ENCODE measurements around the gene POLR1A.
"Not testable (repeated sequence)": the region's sequence is repeated elsewhere in the genome, so short reads cannot be mapped to it uniquely, and the experiment has no call there.

POLR1A gene

DNA sequence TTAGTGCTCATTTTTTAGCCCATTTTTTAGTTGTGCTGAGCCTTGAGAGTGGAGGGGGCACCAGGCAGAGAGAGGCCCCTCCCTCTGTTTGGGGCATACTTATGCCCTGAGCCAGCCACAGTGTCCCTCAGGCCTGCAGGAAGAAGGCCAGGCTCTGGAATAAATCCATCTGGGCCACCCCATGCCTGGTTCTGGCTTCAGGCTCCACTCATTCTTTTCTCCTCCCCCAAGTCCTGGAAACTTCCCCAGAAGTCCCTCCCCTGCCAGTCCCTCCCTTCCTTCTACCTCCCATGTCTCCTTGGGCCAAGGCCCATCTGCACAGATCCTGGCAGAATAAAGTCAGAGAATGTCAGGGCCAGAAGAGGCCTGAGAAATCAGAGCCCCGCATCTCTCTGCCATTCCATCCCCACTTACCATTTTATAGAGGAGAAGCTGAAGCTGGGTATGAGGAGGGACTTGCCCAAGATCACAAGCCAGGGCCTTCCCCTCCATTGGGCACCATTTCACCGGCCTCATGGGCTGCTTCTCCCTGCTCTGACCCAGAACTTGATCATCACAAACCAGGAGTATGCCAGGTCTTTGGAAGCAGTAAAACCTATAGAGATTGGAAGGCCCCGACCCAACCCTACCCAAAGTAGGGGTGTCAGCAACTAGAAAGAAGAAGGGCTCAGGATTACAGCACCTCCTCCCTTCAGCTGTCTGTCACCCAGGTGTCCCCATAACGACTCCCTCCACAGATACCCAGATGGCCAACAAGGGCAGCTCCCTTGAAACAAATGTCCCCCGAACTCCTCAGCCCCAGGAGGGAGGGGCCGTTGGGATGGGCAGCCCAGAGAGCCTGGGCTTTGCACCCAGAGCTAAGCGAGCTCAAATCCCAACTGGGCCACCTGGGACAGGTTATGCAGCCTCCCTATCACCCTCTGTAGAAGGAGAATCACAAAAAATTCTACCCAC lies 108.4 kb downstream of the POLR1A start:
- no peak for DNase-seq

DNA sequence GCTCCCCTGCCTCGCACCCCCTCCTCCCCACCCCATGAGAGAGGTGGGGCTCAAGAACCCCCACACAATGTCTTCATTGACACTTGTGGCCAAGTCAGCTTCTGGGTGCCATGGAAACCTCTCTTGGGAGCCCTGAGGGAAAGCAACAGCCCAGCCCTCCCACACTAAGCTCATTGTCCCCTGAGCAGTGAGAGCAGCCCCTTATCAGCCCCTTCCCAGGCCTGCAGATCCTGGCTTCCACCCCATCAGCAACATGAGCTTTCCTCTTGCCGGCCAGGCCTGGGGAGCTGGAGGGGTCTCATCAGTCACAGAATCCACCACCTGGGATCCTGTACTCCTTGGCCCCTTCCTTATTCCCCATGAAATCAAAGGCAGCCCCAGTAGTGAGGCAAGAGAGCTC lies 109.1 kb downstream of the POLR1A start:
- DNase-seq: no peak

DNA sequence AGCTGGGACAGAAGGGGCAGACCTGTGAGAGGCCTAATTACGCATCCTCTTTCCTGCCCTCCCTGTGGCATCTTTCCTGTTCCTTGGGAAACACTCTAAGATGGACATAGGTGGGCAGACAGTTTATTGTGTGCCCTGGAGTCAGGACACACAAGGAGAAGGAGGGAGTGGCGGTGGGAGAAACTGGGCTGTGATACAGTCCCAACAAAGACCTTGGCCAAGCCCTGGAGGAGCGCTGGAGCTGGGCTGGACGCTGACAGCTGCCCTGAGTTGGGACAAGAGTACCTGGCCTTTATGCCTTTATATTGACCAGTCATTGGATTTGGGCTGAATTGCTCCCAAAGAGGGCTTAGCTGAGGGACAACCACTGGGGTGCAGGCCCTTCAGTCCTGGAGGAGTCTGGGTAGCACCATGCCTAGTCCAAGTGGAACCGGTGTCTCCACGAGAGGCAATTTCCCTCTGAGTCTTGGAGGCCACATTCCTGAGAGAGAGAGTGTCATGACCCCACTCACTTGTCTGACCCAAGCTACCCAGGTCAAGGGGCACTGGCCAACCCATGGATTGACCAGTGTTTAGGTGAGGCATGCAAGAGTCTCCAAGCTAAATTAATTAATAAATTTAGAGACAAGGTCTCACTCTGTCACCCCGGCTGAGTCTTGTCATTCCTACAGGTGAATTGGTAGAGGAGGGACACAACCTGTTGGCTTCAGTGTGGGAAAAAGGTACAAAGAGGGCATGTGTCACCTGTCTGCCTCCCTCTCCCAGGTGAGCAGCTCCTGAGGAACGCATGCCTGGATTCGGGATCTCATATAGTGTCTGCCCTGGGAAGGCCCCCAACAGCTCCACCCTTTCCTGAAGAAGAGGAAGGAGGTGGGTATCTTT lies 109.8 kb downstream of the POLR1A start:
- no peak for DNase-seq

DNA sequence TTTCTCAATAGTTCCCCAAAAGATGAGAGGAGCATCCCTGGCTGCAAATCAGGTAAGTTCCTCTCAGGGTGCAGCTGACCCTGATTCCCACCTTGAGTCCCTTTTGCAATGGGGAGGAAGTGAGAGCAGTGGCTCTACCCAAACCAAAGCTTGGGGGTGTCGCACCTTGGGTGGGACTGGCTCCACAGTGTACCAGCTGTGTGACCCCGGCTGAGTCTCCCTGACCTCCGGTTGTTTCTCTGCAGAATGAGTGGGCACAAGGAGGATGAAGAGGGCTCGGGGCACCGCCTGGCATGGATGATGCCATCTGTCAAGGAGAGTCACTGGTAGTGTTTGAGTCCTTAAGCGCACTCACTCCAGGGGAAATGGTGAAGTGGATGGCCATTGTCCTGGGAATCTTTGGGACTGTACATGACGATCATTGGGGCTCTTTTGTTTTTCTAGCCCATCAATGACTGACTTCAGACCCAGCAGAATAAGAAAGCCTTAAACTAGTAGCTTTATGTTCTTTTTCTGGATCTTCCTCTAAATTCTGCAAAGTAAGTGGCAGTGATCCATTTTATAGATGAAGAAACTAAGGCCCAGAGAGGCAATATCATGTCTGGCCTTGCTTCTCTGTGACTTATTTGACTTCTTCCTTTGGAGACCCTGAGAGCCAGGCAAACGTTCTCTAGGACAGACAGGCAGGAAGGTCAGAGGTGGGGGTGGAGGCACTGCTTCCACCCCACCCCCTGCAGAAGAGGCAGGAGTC lies 110.6 kb downstream of the POLR1A start:
- no peak for DNase-seq

DNA sequence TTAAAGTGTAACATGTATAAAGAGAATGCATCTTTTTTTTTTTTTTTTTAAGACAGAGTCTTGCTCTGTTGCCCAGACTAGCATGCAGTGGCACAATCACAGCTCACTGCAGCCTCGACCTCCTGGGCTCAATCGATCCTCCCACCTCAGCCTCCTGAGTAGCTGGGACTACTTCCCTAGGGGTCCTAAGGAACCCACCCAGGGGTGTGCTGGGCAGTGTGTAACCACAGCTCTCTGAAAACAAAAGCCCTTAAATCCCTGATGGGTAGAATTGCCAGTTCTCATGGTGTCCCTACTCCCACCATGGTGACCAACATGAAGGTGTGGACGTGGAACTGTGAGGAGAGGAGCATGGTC lies 111.3 kb downstream of the POLR1A start:
- DNase-seq: no peak

DNA sequence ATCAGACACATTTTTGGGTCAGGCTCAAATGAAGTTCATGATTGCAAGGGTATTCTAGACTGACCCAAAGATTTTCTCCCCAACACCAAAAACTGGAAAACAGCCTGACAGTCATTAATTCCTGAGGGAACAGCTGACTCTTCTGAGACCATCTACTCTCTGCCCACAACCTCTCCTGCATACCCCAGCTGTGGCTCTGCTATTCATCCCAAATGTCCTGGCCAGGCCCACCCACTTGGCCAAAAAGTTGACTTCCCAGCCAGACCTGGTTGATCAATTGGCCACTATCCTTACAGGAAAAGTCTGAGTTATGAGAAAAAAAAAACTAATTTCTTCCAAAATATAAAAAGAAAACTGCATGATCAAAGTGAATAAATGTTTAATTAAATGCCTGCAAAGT lies 113.1 kb downstream of the POLR1A start:
- DNase-seq: no peak

DNA sequence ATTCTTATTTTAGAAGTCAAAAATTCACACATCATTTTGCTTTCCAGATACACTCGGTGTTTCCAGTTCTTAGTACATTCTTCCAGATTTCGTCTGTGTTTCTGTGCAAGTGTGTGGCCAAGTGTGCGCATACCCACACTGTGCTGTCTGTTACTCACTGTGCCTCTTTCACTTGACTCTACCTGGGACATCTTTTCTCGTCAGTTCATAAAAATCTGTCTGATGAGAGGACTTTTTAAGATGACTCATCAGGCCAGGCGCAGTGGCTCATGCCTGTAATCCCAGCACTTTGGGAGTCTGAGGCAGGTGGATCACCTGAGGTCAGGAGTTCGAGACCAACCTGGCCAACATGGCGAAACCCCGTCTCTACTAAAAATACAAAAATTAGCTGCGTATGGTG lies 113.6 kb downstream of the POLR1A start:
- DNase-seq: not testable (repeated sequence)

DNA sequence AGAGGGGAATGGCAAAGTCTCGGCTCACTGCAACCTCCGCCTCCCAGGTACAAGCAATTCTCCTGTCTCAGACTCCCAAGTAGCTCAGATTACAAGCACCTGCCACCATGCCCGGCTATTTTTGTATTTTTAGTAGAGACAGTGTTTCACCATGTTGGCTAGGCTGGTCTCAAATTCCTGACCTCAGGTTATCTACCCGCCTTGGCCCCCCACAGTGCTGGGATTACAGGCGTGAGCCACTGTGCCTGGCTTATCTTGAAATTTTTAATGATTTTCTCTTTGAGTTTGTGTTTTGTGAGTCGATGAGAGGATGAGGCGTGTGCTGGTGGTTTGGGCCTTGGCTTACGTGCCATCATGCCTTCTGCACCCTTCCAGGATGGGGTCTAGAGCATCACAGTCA lies 115.6 kb downstream of the POLR1A start:
- no peak for DNase-seq

DNA sequence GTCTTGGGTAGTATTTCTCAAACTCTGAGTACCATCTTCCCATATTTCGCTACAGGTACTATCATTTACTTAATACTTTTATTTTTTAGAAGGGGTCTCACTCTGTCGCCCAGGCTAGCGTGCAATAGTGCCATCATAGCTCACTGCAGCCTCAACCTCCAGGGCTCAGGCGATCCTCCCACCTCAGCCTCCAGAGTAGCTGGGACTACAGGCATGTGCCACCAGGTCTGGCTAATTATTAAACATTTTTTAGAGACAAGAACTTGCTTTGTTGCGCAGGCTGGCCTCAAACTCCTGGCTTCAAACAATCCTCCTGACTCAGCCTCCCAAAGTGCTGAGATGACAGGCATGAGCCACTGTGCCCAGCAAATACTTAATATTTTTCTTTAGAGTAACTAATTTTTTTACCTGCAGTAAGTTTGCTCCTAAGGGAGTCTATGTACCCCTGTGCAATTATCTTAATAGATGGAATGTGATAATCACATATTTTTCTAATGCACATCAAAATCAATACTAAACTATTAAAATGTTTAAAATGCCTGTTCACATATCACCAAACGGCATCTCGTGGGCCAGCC lies 116.3 kb downstream of the POLR1A start:
- no peak for DNase-seq

DNA sequence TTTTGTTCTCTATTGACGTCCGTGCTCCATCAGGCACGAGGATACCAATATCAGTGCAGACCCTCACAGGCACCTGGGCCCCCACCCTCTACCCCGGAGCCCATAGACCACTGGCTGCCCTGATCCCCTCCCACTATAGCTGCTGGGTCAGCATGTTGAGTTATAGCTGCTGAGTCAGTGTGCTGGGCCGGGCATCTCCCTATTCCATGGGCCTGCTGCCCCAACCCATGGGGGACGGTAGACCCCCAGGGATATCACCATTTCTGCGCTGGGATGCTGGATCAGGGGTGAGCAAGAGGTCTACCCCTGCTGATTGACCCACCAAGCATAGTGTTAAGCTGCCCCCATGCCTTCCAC lies 116.8 kb downstream of the POLR1A start:
- no peak for DNase-seq

DNA sequence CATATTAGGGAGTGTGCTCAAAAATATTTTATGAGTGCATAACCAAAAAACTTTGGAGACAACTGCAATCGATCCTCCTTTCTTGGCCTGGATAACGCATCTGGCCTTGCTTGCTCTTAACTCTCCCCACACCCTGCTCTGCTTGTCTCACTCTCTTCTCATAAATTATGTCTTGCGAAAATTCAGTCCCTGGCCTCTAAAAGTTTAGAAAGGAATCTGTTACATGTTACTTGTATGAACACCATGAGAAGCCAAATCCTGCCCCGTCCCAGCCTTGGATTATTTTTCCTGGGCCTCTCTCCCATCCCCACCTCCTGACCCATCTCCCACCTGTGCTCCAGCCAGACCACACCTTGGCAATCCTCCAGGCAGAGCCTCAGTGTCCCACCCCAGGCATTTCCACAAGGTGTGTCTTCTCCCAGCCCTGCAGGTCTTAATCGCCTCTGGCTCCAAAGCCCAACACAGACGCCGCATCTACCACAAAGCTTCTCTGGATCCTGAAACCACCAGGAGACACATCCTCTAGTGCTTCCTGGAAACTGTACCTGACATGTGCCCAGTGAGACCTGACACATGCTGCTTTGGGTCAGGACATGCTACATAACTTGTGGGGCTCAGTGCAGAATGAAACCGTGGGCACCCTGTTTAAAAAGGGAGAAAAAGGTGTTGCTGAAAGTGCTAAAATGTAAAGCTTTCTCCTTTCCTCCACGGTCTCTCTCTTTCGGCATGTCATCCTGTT lies 117.3 kb downstream of the POLR1A start:
- no peak for DNase-seq

DNA sequence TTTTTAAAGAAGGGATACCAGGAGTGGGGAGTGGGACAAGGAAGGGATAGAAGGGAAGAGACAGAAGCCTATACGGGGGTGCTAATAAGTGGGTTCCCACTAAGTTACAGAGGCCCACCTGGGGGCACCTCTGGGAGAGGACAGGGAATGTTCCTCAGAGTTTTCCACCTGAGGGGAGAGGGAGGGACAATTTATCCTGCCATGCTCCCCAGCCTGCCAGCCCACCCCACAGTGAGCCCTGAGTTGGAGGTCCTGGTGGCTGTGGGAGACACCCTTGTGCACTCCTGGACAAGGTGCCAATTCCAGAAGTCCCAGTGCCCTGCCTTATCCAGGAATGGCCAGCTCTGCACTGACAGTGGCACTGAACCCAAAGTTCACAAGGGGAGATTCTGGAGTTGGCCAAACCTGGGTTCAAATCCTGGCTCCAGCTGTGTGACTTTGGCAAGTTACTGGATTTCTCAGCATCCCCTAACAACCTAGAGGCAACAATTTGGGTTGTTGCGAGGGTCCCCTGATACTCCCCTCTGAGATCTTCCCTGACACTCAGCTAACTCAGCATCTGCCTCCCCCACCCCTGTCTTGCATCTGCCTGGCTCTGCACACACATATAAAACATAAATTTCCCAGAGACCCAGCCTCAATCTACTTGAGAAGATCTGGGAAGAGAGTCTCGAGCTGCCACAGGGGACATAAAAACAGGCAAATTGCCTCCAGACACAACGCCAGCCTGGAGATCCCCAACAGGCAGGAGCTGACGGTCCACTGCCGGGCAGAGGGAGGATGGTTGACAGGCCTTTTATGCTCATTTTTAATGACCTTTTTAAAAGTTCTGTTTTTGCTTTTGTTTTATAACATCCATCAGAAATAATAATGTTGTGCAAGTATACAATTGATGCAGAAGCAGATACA lies 118.2 kb downstream of the POLR1A start:
- no peak for DNase-seq

DNA sequence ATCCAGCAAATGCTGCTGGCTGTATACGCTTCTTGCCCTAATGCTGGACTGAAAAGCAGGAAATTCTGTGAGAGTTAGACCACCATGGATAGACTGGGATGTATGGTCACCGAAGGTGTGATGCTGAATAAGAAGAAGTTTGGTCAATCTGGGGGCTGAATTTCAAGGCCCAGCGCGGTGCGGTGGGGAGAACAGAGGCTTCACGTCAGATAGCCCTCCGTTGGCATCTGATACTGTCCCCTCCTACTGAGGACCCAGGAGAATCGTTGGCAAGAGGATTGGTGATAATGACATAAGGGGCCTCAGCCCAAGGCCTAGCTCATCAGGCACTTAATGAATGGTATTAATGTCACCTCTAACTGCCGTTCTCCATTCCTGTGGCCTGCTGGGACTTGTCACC lies 119.6 kb downstream of the POLR1A start:
- DNase-seq: no peak

DNA sequence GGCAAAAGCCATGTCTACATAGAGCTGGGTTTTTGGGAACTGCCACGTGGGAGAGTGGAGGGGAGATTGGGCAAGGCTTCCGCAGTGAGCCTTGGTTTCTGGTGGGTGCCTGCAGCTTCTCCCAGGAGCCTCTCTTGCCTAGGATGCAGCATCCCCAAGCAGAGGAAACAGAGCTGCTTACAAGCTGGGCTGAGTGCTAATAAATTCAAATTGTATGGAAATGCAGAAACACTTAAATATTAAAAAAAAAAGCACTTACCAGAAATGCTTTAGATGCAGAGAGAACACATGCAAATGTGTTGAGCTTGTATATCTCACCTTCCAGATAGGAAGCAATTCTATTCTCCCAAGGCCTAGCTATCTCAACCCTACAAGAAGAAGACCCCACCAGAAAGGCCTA lies 120.9 kb downstream of the POLR1A start:
- DNase-seq: peak in 1 of 2 donors; percentile 33

DNA sequence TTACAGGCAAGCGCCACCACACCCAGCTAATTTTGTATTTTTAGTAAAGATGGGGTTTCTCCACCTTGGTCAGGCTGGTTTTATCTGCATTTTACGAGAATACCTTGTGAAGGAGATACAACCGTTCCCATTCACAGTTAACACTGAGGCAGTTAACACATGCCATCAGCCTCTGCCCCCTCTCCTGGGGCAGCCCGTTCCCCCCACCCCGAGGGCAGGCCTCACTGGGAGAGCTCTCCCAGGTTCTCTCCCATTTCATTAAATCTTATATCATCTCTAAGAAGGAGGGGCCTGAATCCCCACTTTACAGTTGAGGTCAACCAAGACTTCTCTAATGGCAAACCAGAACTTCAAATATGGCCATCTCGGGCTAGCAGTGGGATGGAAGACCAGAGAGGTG lies 121.9 kb downstream of the POLR1A start:
- DNase-seq: no peak

DNA sequence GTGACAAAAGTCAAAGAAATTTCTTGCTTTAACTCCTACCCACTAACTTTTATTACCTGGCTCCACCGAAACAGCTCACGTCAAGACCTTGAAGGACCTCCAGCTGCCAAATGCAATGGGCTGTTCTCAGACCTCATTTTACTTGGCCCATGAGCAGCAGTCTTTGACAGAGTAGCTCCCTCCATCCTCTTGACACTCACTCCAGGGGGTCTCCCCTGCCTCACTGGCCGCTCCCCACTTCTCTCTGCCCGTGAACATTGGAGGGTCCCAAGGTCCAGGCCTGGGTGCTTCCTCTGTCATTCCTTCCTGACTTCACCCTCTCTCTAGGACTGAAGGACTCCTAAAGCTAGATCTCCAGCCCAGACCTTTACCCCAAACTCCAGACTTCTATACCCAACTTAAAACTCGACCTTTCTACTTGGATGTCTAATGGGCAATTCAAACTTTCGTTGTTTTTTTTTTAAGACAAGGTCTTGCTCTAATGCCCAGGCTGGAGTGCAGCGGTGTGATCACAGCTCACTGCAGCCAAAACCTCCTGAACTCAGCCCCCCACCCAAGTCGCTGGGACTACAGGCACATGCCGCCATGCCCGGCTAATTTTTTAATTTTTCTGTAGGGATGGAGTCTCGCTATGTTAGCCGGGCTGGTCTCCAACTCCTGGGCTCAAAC lies 124.0 kb downstream of the POLR1A start:
- no peak for DNase-seq

DNA sequence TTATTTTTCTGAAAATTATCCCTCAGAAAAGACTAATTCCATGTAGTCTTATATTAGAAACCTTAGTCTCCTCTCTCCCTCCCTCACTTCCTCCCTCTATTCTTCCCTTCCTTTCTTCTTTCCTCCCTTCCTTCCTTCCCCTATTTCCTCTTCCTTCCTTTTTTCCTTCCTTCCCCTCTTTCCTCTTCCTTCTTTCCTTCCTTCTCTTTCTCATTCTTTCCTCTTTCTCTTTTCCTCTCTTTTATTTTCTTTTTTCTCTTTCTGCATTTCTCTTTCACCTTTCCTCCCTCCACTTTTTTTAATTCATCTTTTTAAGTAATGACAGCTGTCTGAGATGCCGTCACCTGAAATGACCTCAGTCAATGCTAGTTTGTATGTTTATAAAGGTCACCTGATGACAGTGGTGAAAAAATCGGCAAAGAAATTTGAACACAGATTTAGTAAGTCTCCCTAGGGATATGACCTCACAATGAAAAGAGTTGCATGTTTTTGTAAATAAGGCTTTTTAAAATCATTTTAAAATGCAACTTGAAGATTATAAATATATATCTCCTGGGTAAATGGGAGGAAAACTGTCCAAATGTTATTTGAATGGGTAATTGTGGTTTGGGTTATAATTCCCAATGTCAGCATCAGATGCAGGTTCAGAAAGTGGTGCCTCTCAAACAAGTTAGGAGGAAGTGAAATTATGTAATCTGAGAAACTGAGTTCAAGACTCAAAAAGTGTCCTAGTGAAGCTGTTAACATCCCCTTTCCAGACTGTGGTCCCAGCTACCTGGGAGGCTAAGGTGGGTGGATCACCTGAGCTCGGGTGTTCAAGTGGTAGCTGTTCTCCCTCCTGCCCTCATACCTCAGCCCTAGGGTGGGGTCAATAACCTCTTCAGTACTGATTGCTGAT lies 126.6 kb downstream of the POLR1A start:
- no peak for DNase-seq

DNA sequence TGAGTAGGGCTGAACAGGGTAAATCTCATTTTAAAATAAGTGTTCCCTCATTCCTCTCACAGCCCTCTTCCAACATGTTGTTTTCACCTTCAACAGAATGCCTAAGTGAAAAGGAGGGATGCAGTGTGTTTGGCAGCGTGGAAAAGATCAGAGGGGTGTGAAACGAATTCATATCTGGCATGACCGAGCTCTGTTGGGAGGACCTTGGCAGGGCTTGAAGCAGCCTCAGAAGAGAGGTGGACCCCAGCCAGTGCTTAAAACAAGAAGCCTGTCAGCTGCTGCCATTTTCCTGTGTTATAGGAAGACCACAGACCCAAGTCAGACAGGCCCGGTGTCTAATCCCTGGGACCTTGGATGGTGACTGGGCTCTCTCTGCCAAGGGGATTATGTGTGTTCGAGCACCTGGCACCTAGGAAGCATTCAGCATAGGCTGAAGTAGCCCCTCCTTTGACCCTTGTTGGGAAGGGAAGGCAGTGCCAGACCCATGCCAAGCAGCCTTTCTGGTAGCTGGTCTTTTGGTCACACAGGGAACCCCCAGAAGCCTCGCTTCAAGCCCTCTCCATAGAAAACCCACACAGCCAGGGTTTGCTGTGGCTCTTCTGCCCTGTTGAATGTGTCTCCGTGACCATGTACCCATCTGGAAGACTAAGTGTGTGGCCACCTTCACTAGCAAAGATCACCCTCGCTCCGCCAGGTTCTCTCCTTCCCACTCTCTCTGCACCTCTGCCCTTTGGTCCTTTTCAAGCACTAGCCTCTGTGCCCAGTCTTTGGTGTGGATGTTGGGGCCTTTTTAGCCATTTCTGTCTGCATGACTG lies 129.4 kb downstream of the POLR1A start:
- no peak for DNase-seq
